Loucy (cell line): ENCODE results near the gene GPC5.

Experiments used
- H2AFZ ChIP-seq: fragments of 200-600 bp; sonication (generic); 2 replicates; pipeline ENCODE4 v1.6.0; 2016; ENCODE audit warnings: antibody characterized with exemption, mild to moderate bottlenecking, low read length, moderate library complexity
- H3F3A ChIP-seq: fragments of 200-600 bp; 2 replicates; pipeline ENCODE4 v1.6.0; 2016; ENCODE audit warnings: antibody characterized with exemption, low read depth, mild to moderate bottlenecking
- H3K27me3 ChIP-seq: fragments of 200-600 bp; sonication (generic); 2 replicates; pipeline ENCODE4 v1.6.1; 2014; ENCODE audit warnings: low read length, mild to moderate bottlenecking; ENCODE audit not compliant: insufficient read depth, poor library complexity, severe bottlenecking
- H3K36me3 ChIP-seq: fragments of 200-600 bp; sonication (generic); 2 replicates; pipeline ENCODE4 v1.6.1; 2016; ENCODE audit warnings: low read length; ENCODE audit not compliant: insufficient read depth
- H3K4me1 ChIP-seq: fragments of 200-600 bp; sonication (generic); 2 replicates; pipeline ENCODE4 v1.5.1; 2014; ENCODE audit warnings: low read length, mild to moderate bottlenecking; ENCODE audit not compliant: insufficient read depth, poor library complexity, severe bottlenecking
- H3K4me2 ChIP-seq: fragments of 200-600 bp; sonication (generic); 2 replicates; pipeline ENCODE4 v1.6.0; 2014; ENCODE audit warnings: antibody characterized with exemption, low read length, low read depth, mild to moderate bottlenecking; ENCODE audit not compliant: poor library complexity, severe bottlenecking
- H3K4me3 ChIP-seq: fragments of 200-600 bp; sonication (generic); 2 replicates; pipeline ENCODE4 v1.5.1; 2014; ENCODE audit warnings: low read length, mild to moderate bottlenecking, mixed read lengths; ENCODE audit not compliant: poor library complexity, severe bottlenecking
- H3K79me2 ChIP-seq: fragments of 200-600 bp; sonication (generic); 2 replicates; pipeline ENCODE4 v1.6.1; 2014; ENCODE audit warnings: low read length; ENCODE audit not compliant: insufficient read depth
- H3K9ac ChIP-seq: fragments of 200-600 bp; sonication (generic); 2 replicates; pipeline ENCODE4 v1.6.0; 2014; ENCODE audit warnings: mild to moderate bottlenecking, low read depth, low read length, moderate library complexity; ENCODE audit not compliant: poor library complexity, severe bottlenecking
- H3K9me2 ChIP-seq: fragments of 200-600 bp; sonication (generic); replicated peaks from 2 replicates; pipeline ENCODE4 v1.6.1; 2016; ENCODE audit warnings: low read depth, low read length, mixed read lengths
- H3K9me3 ChIP-seq: fragments of 200-600 bp; sonication (generic); 2 replicates; pipeline ENCODE4 v1.6.1; 2014; ENCODE audit warnings: mild to moderate bottlenecking, antibody characterized with exemption, low read length, low read depth; ENCODE audit not compliant: insufficient read depth
- H4K20me1 ChIP-seq: fragments of 200-600 bp; sonication (generic); 2 replicates; pipeline ENCODE4 v1.6.0; 2014; ENCODE audit warnings: antibody characterized with exemption, low read length, mild to moderate bottlenecking; ENCODE audit not compliant: insufficient read depth, poor library complexity, severe bottlenecking
- CTCF ChIP-seq: fragments of 200-600 bp; sonication (generic); conservative IDR thresholded peaks from 2 replicates; pipeline ENCODE4 v1.5.1; 2014; ENCODE audit warnings: mild to moderate bottlenecking, antibody characterized with exemption, low read length
- EZH2phosphoT487 ChIP-seq: fragments of 200-600 bp; IDR thresholded peaks from 2 replicates; pipeline ENCODE4 v1.6.1; 2018; ENCODE audit warnings: antibody characterized with exemption, mild to moderate bottlenecking, moderate library complexity, borderline replicate concordance

Gene GPC5

DNA sequence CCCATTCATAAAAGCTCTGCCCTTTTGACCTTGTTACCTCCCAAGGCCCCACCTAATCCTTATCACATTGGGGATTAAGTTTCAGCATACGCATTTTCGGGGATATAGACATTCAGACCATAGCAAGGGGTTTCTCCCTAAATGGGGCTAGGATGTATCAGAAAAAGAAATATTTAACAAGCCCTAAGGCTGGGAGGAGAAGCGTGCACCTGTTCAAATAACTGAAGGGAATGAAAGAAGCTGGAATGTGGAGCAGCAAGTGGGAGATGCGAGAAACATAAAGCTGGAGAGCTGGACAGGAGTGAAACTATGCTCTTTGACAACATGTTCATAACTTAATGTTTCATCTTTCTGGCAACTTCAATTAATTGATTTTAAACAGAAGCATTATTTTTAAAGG lies 1016.4 kb downstream of the GPC5 start:
- Histone ChIP-seq H3K9me3 (no peaks in the 10 kb centered on the region), H3K9ac (no peak overlapping the region), H3F3A (no peaks in the 10 kb centered on the region), H2AFZ (no peak overlapping the region), H4K20me1 (no peaks in the 10 kb centered on the region), H3K27me3 (no peaks in the 10 kb centered on the region), H3K4me3 (no peak overlapping the region), H3K36me3 (no peaks in the 10 kb centered on the region), H3K4me2 (no peak overlapping the region), H3K4me1 (no peaks in the 10 kb centered on the region), H3K79me2 (no peaks in the 10 kb centered on the region), H3K9me2 (no peaks in the 10 kb centered on the region)
- TF ChIP-seq CTCF (no peak), EZH2phosphoT487 (no peak)

DNA sequence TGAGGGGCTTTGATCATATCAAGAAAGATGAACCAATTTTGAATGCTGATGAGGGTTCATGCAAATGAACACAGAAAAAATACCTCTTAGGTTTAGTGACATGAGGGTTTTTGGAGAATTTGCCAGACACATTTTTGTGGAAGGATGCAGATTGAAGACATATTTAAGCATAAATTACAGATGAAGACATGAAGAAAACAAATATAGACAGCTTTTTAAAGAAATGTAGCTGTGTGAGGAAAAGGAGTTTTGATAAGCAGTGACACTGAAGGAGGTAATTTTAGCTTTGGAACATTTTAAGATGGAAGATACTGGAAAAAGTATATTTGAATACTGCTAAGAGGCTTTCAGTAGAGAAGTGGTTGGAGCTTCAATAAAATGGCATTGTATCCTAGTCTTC lies 1017.4 kb downstream of the GPC5 start:
- TF ChIP-seq EZH2phosphoT487 (no peak), CTCF (no peak)
- H2AFZ ChIP-seq: no peak overlapping the region
- no peak overlapping the region for H3K9ac ChIP-seq
- no peaks in the 10 kb centered on the region for H3K27me3 ChIP-seq
- H3F3A ChIP-seq: no peaks in the 10 kb centered on the region
- no peaks in the 10 kb centered on the region for H3K9me2 ChIP-seq
- no peak overlapping the region for H3K4me2 ChIP-seq
- H3K4me1 ChIP-seq: no peaks in the 10 kb centered on the region
- no peaks in the 10 kb centered on the region for H3K36me3 ChIP-seq
- H3K79me2 ChIP-seq: no peaks in the 10 kb centered on the region
- H3K4me3 ChIP-seq: no peak overlapping the region
- H4K20me1 ChIP-seq: no peaks in the 10 kb centered on the region
- no peaks in the 10 kb centered on the region for H3K9me3 ChIP-seq

DNA sequence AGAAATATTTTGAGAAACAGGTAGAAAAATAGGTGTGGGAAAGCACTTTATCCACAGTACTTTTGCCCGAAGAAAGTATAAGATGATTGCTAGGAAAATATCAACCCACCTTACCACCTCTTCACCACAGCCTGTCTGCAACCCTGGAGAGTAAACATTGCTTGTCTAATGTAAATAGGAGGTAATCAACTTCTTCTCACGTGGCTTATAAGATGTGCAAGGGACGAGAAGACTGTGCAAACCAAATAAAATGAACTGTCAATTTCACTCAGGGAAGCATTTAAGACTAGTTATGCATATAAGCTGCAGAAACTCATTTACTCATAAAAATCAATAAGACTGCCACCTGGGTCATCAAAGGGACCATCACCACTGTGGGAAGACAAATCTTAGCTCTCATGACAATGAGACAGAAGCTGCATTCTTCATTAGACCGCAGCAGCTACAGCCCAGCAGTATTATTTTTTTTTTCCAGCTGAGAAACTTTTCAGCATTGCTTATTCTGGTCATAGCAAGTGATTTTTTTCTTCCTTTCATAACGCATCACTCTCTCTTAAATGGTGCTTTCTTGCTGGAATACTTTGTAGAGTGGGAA lies 1020.5 kb downstream of the GPC5 start:
- no peaks in the 10 kb centered on the region for H3K9me3 ChIP-seq
- no peaks in the 10 kb centered on the region for H3K36me3 ChIP-seq
- no peaks in the 10 kb centered on the region for H3K79me2 ChIP-seq
- no peaks in the 10 kb centered on the region for H4K20me1 ChIP-seq
- no peaks in the 10 kb centered on the region for H3F3A ChIP-seq
- H3K4me1 ChIP-seq: no peaks in the 10 kb centered on the region
- H3K4me2 ChIP-seq: no peak overlapping the region
- no peak overlapping the region for H2AFZ ChIP-seq
- H3K27me3 ChIP-seq: no peaks in the 10 kb centered on the region
- H3K9me2 ChIP-seq: no peaks in the 10 kb centered on the region
- H3K4me3 ChIP-seq: no peak overlapping the region
- TF ChIP-seq CTCF (no peak), EZH2phosphoT487 (no peak)
- no peak overlapping the region for H3K9ac ChIP-seq
